DND-41 (cell line): ENCODE data around the gene TAB2.

Experiments
- EZH2 ChIP-seq: IDR thresholded peaks from 3 replicates; pipeline ENCODE4 v1.6.1; 2012; ENCODE audit warnings: borderline replicate concordance, low read depth, mild to moderate bottlenecking, moderate library complexity, low read length, inconsistent platforms; ENCODE audit not compliant: severe bottlenecking
- TF ChIP-seq, protein P1 (sequence below): IDR thresholded peaks from 2 replicates; pipeline ENCODE4 v1.5.1; 2012; ENCODE audit warnings: borderline replicate concordance, low read length, moderate library complexity, mild to moderate bottlenecking; ENCODE audit not compliant: poor library complexity, severe bottlenecking; ENCODE audit errors: extremely low read depth

GRCh38 chr6:149421132-149421531 lies 103.6 kb downstream of the TAB2 start:
- TF ChIP-seq, protein P1, sequence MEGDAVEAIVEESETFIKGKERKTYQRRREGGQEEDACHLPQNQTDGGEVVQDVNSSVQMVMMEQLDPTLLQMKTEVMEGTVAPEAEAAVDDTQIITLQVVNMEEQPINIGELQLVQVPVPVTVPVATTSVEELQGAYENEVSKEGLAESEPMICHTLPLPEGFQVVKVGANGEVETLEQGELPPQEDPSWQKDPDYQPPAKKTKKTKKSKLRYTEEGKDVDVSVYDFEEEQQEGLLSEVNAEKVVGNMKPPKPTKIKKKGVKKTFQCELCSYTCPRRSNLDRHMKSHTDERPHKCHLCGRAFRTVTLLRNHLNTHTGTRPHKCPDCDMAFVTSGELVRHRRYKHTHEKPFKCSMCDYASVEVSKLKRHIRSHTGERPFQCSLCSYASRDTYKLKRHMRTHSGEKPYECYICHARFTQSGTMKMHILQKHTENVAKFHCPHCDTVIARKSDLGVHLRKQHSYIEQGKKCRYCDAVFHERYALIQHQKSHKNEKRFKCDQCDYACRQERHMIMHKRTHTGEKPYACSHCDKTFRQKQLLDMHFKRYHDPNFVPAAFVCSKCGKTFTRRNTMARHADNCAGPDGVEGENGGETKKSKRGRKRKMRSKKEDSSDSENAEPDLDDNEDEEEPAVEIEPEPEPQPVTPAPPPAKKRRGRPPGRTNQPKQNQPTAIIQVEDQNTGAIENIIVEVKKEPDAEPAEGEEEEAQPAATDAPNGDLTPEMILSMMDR, result no peak
- no peak for TF ChIP-seq EZH2
